ENCODE measurements around the gene UBALD2.

DNA sequence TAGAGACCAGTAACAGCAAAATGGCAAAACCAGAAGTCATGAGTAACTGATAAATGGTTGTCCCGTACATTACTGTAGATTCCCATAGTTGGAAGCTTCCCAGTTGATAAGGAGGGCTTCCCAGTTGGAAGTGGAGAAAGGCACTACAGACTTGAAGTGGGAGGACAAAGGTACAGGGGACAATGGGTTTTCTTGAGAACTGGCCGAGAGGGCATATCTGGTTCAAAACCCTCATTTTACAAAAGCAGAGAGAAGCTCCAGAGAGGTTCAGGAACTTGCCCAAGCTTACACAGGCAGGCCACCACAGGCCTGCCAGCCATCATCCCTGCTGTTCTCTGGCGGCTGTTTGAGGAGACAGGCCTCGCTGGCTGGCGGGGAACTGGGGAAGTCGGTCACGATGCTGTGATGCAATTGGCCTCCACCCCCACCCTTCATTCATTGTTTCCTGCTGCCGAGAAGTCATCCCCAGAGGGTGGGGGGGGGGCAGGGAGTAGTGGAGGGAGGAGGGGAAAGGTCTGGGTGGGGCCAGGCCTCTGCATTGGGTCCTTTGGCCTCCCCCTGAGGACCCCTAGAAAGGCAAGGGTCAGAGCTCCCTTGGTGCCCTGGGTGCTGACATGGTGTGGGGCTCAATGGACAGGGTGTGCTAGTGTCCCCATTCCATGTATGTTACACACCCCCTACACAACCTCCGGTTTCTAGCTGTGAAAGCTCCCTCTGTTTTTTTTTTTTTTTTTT lies 3.0 kb downstream of the UBALD2 start:
- TF ChIP-seq POLR2AphosphoS5 (IDR thresholded peaks at IDR 0.05; ENCODE audit: low read depth, low read length) (0 out of 2 replicates have a peak, but pooled peaks have one; percentile 33), EZH2 (IDR thresholded peaks at IDR 0.05; ENCODE audit: low read depth, low read length, severe bottlenecking) (no peak)

Measured in H1 (cell line).